ENCODE measurements around the gene RETSAT.

RETSAT gene

DNA sequence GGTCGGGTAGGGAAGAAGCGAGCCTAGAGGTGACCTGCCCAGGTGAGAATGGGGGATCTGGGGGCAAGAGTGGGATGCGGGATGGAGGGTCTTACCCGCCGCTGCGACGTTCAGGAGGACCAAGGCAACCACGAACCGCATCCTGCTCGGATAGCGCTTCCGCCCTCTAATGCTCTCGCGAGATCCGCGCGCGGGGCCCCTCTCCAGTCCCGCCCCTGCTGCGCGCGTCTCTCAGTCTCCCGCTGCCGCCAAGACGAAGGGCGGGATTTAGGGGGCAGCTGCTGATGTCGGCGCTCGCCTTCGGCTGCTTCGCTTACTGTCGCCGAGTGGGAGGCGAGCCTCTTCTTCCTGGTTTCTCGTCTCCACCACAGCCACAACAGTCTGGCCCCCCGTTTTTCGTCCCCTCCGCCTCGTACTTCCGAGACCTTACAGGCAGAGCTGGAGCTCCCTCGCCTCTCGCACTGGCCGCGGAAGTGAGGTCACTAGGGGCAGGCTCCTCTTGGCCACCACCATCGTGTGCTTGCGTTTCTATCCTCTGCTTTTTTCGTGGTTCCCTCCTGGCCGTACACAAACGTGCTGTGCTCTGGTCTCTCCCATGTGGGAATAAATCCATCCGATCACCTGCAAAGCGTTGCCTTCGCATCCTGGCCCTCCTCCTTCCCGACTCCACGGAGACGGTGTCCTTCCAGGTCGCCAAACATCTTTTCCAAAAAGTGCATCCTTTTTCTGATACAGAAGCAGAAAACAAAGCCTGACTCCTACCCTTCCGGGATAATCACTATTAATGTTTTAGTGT, 26.3 kb downstream of the RETSAT start, which contains the start of gene TGOLN2 (continued):
- TF ChIP-seq, protein P1, sequence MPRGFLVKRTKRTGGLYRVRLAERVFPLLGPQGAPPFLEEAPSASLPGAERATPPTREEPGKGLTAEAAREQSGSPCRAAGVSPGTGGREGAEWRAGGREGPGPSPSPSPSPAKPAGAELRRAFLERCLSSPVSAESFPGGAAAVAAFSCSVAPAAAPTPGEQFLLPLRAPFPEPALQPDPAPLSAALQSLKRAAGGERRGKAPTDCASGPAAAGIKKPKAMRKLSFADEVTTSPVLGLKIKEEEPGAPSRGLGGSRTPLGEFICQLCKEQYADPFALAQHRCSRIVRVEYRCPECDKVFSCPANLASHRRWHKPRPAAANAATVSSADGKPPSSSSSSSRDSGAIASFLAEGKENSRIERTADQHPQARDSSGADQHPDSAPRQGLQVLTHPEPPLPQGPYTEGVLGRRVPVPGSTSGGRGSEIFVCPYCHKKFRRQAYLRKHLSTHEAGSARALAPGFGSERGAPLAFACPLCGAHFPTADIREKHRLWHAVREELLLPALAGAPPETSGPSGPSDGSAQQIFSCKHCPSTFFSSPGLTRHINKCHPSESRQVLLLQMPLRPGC (tag by site-specific recombination; IDR thresholded peaks at IDR 0.05), result peak; percentile 49; the same call in 1 of the 2 replicates
- TF ChIP-seq ZNF169 (tag by site-specific recombination; IDR thresholded peaks at IDR 0.05) (no peak), SCRT1 (tag by site-specific recombination; IDR thresholded peaks at IDR 0.05; ENCODE audit: borderline replicate concordance) (no peak), ZNF664 (tag by site-specific recombination; IDR thresholded peaks at IDR 0.05) (no peak), ZNF561 (tag by site-specific recombination; IDR thresholded peaks at IDR 0.05; ENCODE audit: borderline replicate concordance) (peak; percentile 46; the same call in 1 of the 2 replicates), HOXC10 (CRISPR knock-in tag; IDR thresholded peaks at IDR 0.05) (no peak), ZBTB20 (tag by site-specific recombination; IDR thresholded peaks at IDR 0.05) (peak; percentile 36; the same call in 1 of the 2 replicates), ZNF239 (tag by site-specific recombination; IDR thresholded peaks at IDR 0.05) (no peak), ZNF266 (tag by site-specific recombination; IDR thresholded peaks at IDR 0.05; ENCODE audit: low read depth) (no peak), ZNF391 (tag by site-specific recombination; IDR thresholded peaks at IDR 0.05; ENCODE audit: borderline replicate concordance, low read depth) (peak; percentile 67; the same call in 1 of the 2 replicates), ZFP3 (tag by site-specific recombination; IDR thresholded peaks at IDR 0.05; ENCODE audit: low read depth) (no peak), ZNF19 (tag by site-specific recombination; IDR thresholded peaks at IDR 0.05; ENCODE audit: low read depth) (no peak), ZNF140 (tag by site-specific recombination; IDR thresholded peaks at IDR 0.05) (no peak), ZFP69B (tag by site-specific recombination; IDR thresholded peaks at IDR 0.05) (0 out of 2 replicates have a peak, but pooled peaks have one; percentile 48), KLF7 (tag by site-specific recombination; IDR thresholded peaks at IDR 0.05; ENCODE audit: borderline replicate concordance) (peak; percentile 62; the same call in 1 of the 2 replicates), ZNF394 (tag by site-specific recombination; IDR thresholded peaks at IDR 0.05; ENCODE audit: borderline replicate concordance) (peak; percentile 62; the same call in 1 of the 2 replicates), ZNF777 (tag by site-specific recombination; IDR thresholded peaks at IDR 0.05; ENCODE audit: borderline replicate concordance) (no peak), EGR2 (tag by site-specific recombination; IDR thresholded peaks at IDR 0.05; ENCODE audit: low read depth) (0 out of 2 replicates have a peak, but pooled peaks have one; percentile 12), ZNF335 (tag by site-specific recombination; conservative IDR thresholded peaks at IDR 0.05) (peak; percentile 97), ZNF2 (tag by site-specific recombination; IDR thresholded peaks at IDR 0.05) (peak; percentile 68; the same call in 1 of the 2 replicates), WT1 (tag by site-specific recombination; IDR thresholded peaks at IDR 0.05) (peak; percentile 51; the same call in 1 of the 2 replicates), ZNF658 (tag by site-specific recombination; IDR thresholded peaks at IDR 0.05) (no peak), ZBTB7A (tag by site-specific recombination; IDR thresholded peaks at IDR 0.05; ENCODE audit: low read depth) (peak; percentile 66; the same call in 1 of the 2 replicates), ZNF660 (tag by site-specific recombination; IDR thresholded peaks at IDR 0.05) (peak; percentile 34; the same call in 1 of the 2 replicates)
- TF ChIP-seq, protein P2, sequence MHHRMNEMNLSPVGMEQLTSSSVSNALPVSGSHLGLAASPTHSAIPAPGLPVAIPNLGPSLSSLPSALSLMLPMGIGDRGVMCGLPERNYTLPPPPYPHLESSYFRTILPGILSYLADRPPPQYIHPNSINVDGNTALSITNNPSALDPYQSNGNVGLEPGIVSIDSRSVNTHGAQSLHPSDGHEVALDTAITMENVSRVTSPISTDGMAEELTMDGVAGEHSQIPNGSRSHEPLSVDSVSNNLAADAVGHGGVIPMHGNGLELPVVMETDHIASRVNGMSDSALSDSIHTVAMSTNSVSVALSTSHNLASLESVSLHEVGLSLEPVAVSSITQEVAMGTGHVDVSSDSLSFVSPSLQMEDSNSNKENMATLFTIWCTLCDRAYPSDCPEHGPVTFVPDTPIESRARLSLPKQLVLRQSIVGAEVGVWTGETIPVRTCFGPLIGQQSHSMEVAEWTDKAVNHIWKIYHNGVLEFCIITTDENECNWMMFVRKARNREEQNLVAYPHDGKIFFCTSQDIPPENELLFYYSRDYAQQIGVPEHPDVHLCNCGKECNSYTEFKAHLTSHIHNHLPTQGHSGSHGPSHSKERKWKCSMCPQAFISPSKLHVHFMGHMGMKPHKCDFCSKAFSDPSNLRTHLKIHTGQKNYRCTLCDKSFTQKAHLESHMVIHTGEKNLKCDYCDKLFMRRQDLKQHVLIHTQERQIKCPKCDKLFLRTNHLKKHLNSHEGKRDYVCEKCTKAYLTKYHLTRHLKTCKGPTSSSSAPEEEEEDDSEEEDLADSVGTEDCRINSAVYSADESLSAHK (tag by site-specific recombination; IDR thresholded peaks at IDR 0.05), result 0 out of 2 replicates have a peak, but pooled peaks have one; percentile 7
- TF ChIP-seq, protein P3, sequence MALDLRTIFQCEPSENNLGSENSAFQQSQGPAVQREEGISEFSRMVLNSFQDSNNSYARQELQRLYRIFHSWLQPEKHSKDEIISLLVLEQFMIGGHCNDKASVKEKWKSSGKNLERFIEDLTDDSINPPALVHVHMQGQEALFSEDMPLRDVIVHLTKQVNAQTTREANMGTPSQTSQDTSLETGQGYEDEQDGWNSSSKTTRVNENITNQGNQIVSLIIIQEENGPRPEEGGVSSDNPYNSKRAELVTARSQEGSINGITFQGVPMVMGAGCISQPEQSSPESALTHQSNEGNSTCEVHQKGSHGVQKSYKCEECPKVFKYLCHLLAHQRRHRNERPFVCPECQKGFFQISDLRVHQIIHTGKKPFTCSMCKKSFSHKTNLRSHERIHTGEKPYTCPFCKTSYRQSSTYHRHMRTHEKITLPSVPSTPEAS (tag by site-specific recombination; IDR thresholded peaks at IDR 0.05), result 0 out of 2 replicates have a peak, but pooled peaks have one; percentile 8
- TF ChIP-seq, protein P4, sequence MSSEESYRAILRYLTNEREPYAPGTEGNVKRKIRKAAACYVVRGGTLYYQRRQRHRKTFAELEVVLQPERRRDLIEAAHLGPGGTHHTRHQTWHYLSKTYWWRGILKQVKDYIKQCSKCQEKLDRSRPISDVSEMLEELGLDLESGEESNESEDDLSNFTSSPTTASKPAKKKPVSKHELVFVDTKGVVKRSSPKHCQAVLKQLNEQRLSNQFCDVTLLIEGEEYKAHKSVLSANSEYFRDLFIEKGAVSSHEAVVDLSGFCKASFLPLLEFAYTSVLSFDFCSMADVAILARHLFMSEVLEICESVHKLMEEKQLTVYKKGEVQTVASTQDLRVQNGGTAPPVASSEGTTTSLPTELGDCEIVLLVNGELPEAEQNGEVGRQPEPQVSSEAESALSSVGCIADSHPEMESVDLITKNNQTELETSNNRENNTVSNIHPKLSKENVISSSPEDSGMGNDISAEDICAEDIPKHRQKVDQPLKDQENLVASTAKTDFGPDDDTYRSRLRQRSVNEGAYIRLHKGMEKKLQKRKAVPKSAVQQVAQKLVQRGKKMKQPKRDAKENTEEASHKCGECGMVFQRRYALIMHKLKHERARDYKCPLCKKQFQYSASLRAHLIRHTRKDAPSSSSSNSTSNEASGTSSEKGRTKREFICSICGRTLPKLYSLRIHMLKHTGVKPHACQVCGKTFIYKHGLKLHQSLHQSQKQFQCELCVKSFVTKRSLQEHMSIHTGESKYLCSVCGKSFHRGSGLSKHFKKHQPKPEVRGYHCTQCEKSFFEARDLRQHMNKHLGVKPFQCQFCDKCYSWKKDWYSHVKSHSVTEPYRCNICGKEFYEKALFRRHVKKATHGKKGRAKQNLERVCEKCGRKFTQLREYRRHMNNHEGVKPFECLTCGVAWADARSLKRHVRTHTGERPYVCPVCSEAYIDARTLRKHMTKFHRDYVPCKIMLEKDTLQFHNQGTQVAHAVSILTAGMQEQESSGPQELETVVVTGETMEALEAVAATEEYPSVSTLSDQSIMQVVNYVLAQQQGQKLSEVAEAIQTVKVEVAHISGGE (tag by site-specific recombination; conservative IDR thresholded peaks at IDR 0.05; ENCODE audit: low read depth), result peak; percentile 89
- TF ChIP-seq, protein P5, sequence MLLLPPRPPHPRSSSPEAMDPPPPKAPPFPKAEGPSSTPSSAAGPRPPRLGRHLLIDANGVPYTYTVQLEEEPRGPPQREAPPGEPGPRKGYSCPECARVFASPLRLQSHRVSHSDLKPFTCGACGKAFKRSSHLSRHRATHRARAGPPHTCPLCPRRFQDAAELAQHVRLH (tag by site-specific recombination; IDR thresholded peaks at IDR 0.05), result peak; percentile 63

Data from HEK293 (cell line).